Measurements from ENCODE around the gene TMEM156.
"Not testable (repeated sequence)": the region's sequence is repeated elsewhere in the genome, so short reads cannot be mapped to it uniquely, and the experiment has no call there.

TMEM156 gene

DNA sequence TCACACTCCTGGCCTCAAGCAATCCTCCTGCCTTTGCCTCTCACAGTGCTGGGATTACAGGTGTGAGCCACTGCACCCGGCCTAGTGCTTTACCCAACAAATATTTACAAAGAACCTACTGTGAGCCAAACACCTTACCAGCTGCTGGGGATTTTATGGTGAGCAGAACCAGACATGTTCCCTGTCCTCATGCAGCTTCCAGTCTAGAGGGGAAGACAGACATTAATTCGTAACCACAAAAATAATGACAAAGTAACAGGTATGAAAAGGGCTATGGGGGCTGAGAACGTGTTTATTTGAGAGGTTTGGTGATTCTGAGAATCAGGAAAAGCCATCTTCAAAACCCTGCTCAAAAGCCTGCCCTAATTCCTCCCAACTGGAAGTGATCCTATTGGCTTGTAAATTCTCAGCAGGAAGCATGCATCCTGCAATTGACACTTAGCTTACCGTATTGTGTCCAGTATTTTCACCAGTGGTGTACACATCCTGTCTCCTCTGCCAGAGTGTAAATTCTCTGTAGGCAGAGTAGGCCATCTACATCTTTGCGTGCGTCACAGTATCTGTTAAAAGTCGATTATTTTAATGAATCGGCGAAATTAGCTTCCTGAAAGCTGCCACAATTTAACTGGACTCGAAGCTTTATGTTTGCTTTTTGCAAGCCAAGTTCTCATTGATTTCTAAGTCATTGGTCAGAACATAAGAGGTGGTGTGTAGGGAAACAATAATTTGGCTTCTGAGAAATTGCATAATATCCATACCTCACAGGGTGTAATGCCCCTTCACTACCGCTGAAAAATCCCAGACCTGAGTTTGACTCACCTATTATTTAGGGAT is 67.0 kb downstream of the TMEM156 start:
- H2BK12ac ChIP-seq (ENCODE audit: low read length in 2 of 2): peak overlapping the region in 1 of 2 experiments; percentile 80
- H2AFZ ChIP-seq (ENCODE audit: low read depth, low read length): no peak overlapping the region
- no peaks in the 10 kb centered on the region for H3K27me3 ChIP-seq (ENCODE audit: control insufficient read depth in 1 of 2, insufficient read depth in 1 of 2, low read length in 2 of 2)
- H3K4me3 ChIP-seq (ENCODE audit: insufficient read depth in 1 of 2, low read depth in 1 of 2, low read length in 2 of 2): no peak overlapping the region
- H3K9ac ChIP-seq (ENCODE audit: low read length): no peak overlapping the region
- H3K4me2 ChIP-seq (ENCODE audit: low read length, poor library complexity, severe bottlenecking): no peak overlapping the region
- no peak for DNase-seq
- H2AK5ac ChIP-seq (ENCODE audit: low read length, severe bottlenecking): no peak overlapping the region
- H3K4ac ChIP-seq (ENCODE audit: low read depth in 1 of 2, low read length in 2 of 2): no peak overlapping the region
- no peak overlapping the region for H2BK5ac ChIP-seq (ENCODE audit: low read depth, low read length, poor library complexity, severe bottlenecking)
- H3K27ac ChIP-seq (ENCODE audit: low read length, poor library complexity, severe bottlenecking): no peak overlapping the region
- no peak overlapping the region for H4K91ac ChIP-seq (ENCODE audit: low read length)
- H3K9me3 ChIP-seq (ENCODE audit: control insufficient read depth, low read length): no peaks in the 10 kb centered on the region
- H4K8ac ChIP-seq (ENCODE audit: low read length): no peak overlapping the region
- no peak overlapping the region for H2BK120ac ChIP-seq (ENCODE audit: low read depth, low read length)
- no peak overlapping the region for H2BK15ac ChIP-seq (ENCODE audit: low read depth, poor library complexity, severe bottlenecking)
- peaks cover 1% of the 10 kb centered on the region for H3K4me1 ChIP-seq (ENCODE audit: control insufficient read depth, insufficient read depth, low read depth, low read length)
- no peak overlapping the region for H3K14ac ChIP-seq (ENCODE audit: low read length in 2 of 2)
- H3K18ac ChIP-seq (ENCODE audit: low read depth in 1 of 2, low read length in 2 of 2): no peak overlapping the region
- 89% methylated on average over 10 of the region's 11 CpGs for WGBS
- no peak overlapping the region for H3K23ac ChIP-seq (ENCODE audit: low read length in 2 of 2)
- no peaks in the 10 kb centered on the region for H3K79me1 ChIP-seq (replicated peaks; ENCODE audit: low read length, poor library complexity, severe bottlenecking)
- no peaks in the 10 kb centered on the region for H3K36me3 ChIP-seq (ENCODE audit: control insufficient read depth in 1 of 2, insufficient read depth in 2 of 2, low read depth in 1 of 2, low read length in 2 of 2)

DNA sequence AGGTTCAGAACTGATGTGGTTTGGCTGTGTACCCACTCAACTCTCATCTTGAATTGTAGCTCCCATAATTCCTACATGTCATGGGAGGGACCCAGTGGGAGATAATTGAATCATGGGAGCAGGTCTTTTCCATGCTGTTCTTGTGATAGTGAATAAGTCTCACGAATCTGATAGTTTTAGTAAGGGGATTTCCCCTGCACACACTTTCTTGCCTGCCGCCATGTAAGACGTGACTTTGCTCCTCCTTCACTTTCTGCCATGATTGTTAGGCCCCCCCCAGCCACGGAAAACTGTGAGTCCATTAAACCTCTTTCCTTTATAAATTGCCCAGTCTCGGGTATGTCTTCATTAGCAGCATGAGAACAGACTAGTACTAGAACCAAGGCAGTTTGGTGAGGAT is 73.0 kb downstream of the TMEM156 start:
- H3K4me3 ChIP-seq (ENCODE audit: insufficient read depth in 1 of 2, low read depth in 1 of 2, low read length in 2 of 2); H3K4me1 ChIP-seq (ENCODE audit: control insufficient read depth, insufficient read depth, low read depth, low read length); H3K23ac ChIP-seq (ENCODE audit: low read length in 2 of 2); H3K27ac ChIP-seq (ENCODE audit: low read length, poor library complexity, severe bottlenecking); H2BK120ac ChIP-seq (ENCODE audit: low read depth, low read length); H3K79me1 ChIP-seq (replicated peaks; ENCODE audit: low read length, poor library complexity, severe bottlenecking); H4K91ac ChIP-seq (ENCODE audit: low read length); DNase-seq; H3K4ac ChIP-seq (ENCODE audit: low read depth in 1 of 2, low read length in 2 of 2); H4K8ac ChIP-seq (ENCODE audit: low read length); H3K18ac ChIP-seq (ENCODE audit: low read depth in 1 of 2, low read length in 2 of 2); H2BK5ac ChIP-seq (ENCODE audit: low read depth, low read length, poor library complexity, severe bottlenecking); H3K14ac ChIP-seq (ENCODE audit: low read length in 2 of 2); H2BK12ac ChIP-seq (ENCODE audit: low read length in 2 of 2); H3K27me3 ChIP-seq (ENCODE audit: control insufficient read depth in 1 of 2, insufficient read depth in 1 of 2, low read length in 2 of 2); H3K9ac ChIP-seq (ENCODE audit: low read length); H3K4me2 ChIP-seq (ENCODE audit: low read length, poor library complexity, severe bottlenecking); H2BK15ac ChIP-seq (ENCODE audit: low read depth, poor library complexity, severe bottlenecking); H2AFZ ChIP-seq (ENCODE audit: low read depth, low read length); H2AK5ac ChIP-seq (ENCODE audit: low read length, severe bottlenecking); H3K9me3 ChIP-seq (ENCODE audit: control insufficient read depth, low read length); H3K36me3 ChIP-seq (ENCODE audit: control insufficient read depth in 1 of 2, insufficient read depth in 2 of 2, low read depth in 1 of 2, low read length in 2 of 2): not testable (repeated sequence)
- WGBS: 94% methylated on average over 3 of the region's 5 CpGs

DNA sequence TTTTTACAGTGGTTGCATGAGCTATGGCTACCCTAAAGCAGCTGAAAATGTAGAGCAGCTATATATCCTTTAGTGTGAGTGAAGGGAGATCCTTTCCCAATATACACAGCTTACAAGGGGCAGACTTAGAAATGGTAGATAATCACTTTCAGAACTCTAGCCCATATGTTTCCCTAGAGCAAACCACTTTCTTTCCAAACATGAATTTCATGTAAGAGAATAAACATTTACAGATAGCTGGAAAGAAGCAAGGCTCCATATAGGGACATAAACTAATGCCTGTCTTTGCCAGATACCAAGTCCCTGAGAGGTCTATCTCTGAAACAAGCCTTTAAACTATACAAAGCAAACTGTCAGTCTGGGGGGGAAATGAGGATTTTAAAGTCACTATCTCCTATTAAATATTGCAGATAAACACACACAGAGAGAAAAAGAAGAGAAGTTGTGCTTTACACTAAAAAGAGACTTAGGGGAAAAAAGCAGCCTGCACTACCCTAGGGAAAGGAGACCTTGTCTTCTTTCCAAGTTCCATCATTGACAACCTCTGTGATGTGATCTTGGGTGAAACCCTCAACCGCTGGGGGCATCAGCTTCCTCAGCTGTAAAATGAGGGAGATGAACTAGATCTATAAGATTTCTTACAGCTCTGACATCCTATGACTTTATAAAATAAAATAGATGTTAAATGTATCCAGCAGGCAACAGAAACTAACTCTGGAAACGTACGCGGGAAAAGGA is 73.6 kb downstream of the TMEM156 start:
- Histone ChIP-seq H3K79me1 (replicated peaks; ENCODE audit: low read length, poor library complexity, severe bottlenecking) (no peaks in the 10 kb centered on the region), H3K9me3 (ENCODE audit: control insufficient read depth, low read length) (no peaks in the 10 kb centered on the region), H3K23ac (ENCODE audit: low read length in 2 of 2) (no peak overlapping the region), H3K27ac (ENCODE audit: low read length, poor library complexity, severe bottlenecking) (no peak overlapping the region), H3K4me1 (ENCODE audit: control insufficient read depth, insufficient read depth, low read depth, low read length) (no peaks in the 10 kb centered on the region), H2AFZ (ENCODE audit: low read depth, low read length) (no peak overlapping the region), H2BK12ac (ENCODE audit: low read length in 2 of 2) (no peak overlapping the region), H2BK5ac (ENCODE audit: low read depth, low read length, poor library complexity, severe bottlenecking) (no peak overlapping the region), H4K8ac (ENCODE audit: low read length) (no peak overlapping the region), H2BK120ac (ENCODE audit: low read depth, low read length) (no peak overlapping the region), H3K14ac (ENCODE audit: low read length in 2 of 2) (no peak overlapping the region), H3K36me3 (ENCODE audit: control insufficient read depth in 1 of 2, insufficient read depth in 2 of 2, low read depth in 1 of 2, low read length in 2 of 2) (no peaks in the 10 kb centered on the region), H4K91ac (ENCODE audit: low read length) (no peak overlapping the region), H2AK5ac (ENCODE audit: low read length, severe bottlenecking) (no peak overlapping the region), H3K4ac (ENCODE audit: low read depth in 1 of 2, low read length in 2 of 2) (no peak overlapping the region), H3K18ac (ENCODE audit: low read depth in 1 of 2, low read length in 2 of 2) (no peak overlapping the region), H3K9ac (ENCODE audit: low read length) (no peak overlapping the region), H2BK15ac (ENCODE audit: low read depth, poor library complexity, severe bottlenecking) (no peak overlapping the region), H3K27me3 (ENCODE audit: control insufficient read depth in 1 of 2, insufficient read depth in 1 of 2, low read length in 2 of 2) (no peaks in the 10 kb centered on the region), H3K4me2 (ENCODE audit: low read length, poor library complexity, severe bottlenecking) (no peak overlapping the region), H3K4me3 (ENCODE audit: insufficient read depth in 1 of 2, low read depth in 1 of 2, low read length in 2 of 2) (no peak overlapping the region)
- DNase-seq: no peak
- WGBS: 96% methylated on average over 3 of the region's 4 CpGs

DNA sequence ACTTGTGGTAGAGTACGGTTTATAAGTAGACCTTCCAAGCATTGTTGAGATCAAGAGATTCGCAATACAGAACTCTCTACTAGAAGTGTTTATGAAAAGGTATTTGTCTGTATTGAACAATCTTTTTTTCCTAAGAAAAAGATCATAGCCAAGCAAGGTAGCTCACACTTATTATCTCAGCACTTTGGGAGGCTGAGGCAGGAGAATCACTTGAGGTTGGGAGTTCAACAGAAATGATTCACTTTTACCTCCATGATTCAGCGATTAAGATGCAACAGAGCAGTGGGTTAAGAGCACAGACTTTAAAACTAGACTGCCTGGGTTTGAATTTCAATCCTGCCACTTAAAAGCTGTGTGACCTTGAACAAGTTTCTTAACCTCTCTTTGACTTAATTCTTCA is 74.3 kb downstream of the TMEM156 start:
- WGBS: 100% methylated on average over 2 of the region's 3 CpGs
- no peaks in the 10 kb centered on the region for H3K4me1 ChIP-seq (ENCODE audit: control insufficient read depth, insufficient read depth, low read depth, low read length)

More for the DNA sequence above, 74.3 kb downstream of the TMEM156 start:
- Histone ChIP-seq H3K4me3 (ENCODE audit: insufficient read depth in 1 of 2, low read depth in 1 of 2, low read length in 2 of 2) (no peak overlapping the region), H3K14ac (ENCODE audit: low read length in 2 of 2) (no peak overlapping the region), H3K23ac (ENCODE audit: low read length in 2 of 2) (no peak overlapping the region), H2AFZ (ENCODE audit: low read depth, low read length) (no peak overlapping the region), H3K9ac (ENCODE audit: low read length) (no peak overlapping the region), H3K27ac (ENCODE audit: low read length, poor library complexity, severe bottlenecking) (no peak overlapping the region), H3K4me2 (ENCODE audit: low read length, poor library complexity, severe bottlenecking) (no peak overlapping the region), H2BK15ac (ENCODE audit: low read depth, poor library complexity, severe bottlenecking) (no peak overlapping the region), H2BK5ac (ENCODE audit: low read depth, low read length, poor library complexity, severe bottlenecking) (no peak overlapping the region), H3K27me3 (ENCODE audit: control insufficient read depth in 1 of 2, insufficient read depth in 1 of 2, low read length in 2 of 2) (no peaks in the 10 kb centered on the region), H4K91ac (ENCODE audit: low read length) (no peak overlapping the region), H3K79me1 (replicated peaks; ENCODE audit: low read length, poor library complexity, severe bottlenecking) (no peaks in the 10 kb centered on the region), H2AK5ac (ENCODE audit: low read length, severe bottlenecking) (no peak overlapping the region), H2BK12ac (ENCODE audit: low read length in 2 of 2) (no peak overlapping the region), H2BK120ac (ENCODE audit: low read depth, low read length) (no peak overlapping the region), H3K36me3 (ENCODE audit: control insufficient read depth in 1 of 2, insufficient read depth in 2 of 2, low read depth in 1 of 2, low read length in 2 of 2) (no peaks in the 10 kb centered on the region), H3K18ac (ENCODE audit: low read depth in 1 of 2, low read length in 2 of 2) (no peak overlapping the region), H3K9me3 (ENCODE audit: control insufficient read depth, low read length) (no peaks in the 10 kb centered on the region), H4K8ac (ENCODE audit: low read length) (no peak overlapping the region), H3K4ac (ENCODE audit: low read depth in 1 of 2, low read length in 2 of 2) (no peak overlapping the region)
- DNase-seq: no peak
